ENCODE results near the gene CYP4F8.

Gene CYP4F8

GRCh38 chr19:15639596-15639995 lies 24.6 kb downstream of the CYP4F8 start:
- Histone ChIP-seq H3K27me3 (ENCODE audit: low read length) (no peaks in the 10 kb centered on the region), H3K79me2 (ENCODE audit: insufficient read depth, low read length) (no peaks in the 10 kb centered on the region), H3K9ac (ENCODE audit: low read length) (no peak overlapping the region), H3F3A (ENCODE audit: insufficient read depth) (no peaks in the 10 kb centered on the region), H3K27ac (ENCODE audit: low read depth, low read length) (no peak overlapping the region), H3K4me3 (ENCODE audit: insufficient read depth, low read length, poor library complexity, severe bottlenecking) (no peak overlapping the region), H3K9me2 (replicated peaks; ENCODE audit: insufficient read depth, low read length) (no peaks in the 10 kb centered on the region), H4K20me1 (ENCODE audit: low read depth, low read length) (no peaks in the 10 kb centered on the region), H3K36me3 (ENCODE audit: low read length) (no peaks in the 10 kb centered on the region), H2AFZ (ENCODE audit: low read depth, low read length, severe bottlenecking) (no peak overlapping the region), H3K4me2 (ENCODE audit: low read depth, low read length, poor library complexity, severe bottlenecking) (no peak overlapping the region), H3K9me3 (ENCODE audit: insufficient read depth, low read length) (no peaks in the 10 kb centered on the region)
- no peak for TF ChIP-seq EZH2phosphoT487 (conservative IDR thresholded peaks at IDR 0.05; ENCODE audit: low read length)

GRCh38 chr19:15640294-15640903 lies 25.4 kb downstream of the CYP4F8 start, which contains the start of gene CYP4F3:
TSS of gene CYP4F3 (plus strand) at chr19:15640897. CDS start at chr19:15641416, 519 bp downstream.
- Histone ChIP-seq H3K9ac (ENCODE audit: low read length) (no peak within 1 kb of the TSS), H3K4me3 (ENCODE audit: insufficient read depth, low read length, poor library complexity, severe bottlenecking) (no peak within 1 kb of the TSS)

GRCh38 chr19:15640904-15641597 lies 26.0 kb downstream of the CYP4F8 start:
- Histone ChIP-seq H3K27me3 (ENCODE audit: low read length) (no peaks in the 10 kb centered on the region), H3K9me2 (replicated peaks; ENCODE audit: insufficient read depth, low read length) (no peaks in the 10 kb centered on the region), H3K9ac (ENCODE audit: low read length) (no peak overlapping the region), H3K9me3 (ENCODE audit: insufficient read depth, low read length) (no peaks in the 10 kb centered on the region), H3K36me3 (ENCODE audit: low read length) (no peaks in the 10 kb centered on the region), H3K27ac (ENCODE audit: low read depth, low read length) (no peak overlapping the region), H2AFZ (ENCODE audit: low read depth, low read length, severe bottlenecking) (no peak overlapping the region), H3F3A (ENCODE audit: insufficient read depth) (no peaks in the 10 kb centered on the region), H3K4me2 (ENCODE audit: low read depth, low read length, poor library complexity, severe bottlenecking) (no peak overlapping the region), H4K20me1 (ENCODE audit: low read depth, low read length) (no peaks in the 10 kb centered on the region), H3K79me2 (ENCODE audit: insufficient read depth, low read length) (no peaks in the 10 kb centered on the region), H3K4me3 (ENCODE audit: insufficient read depth, low read length, poor library complexity, severe bottlenecking) (no peak overlapping the region)
- TF ChIP-seq CTCF (IDR thresholded peaks at IDR 0.05; ENCODE audit: insufficient read depth, low read length, poor library complexity, severe bottlenecking) (no peak), EZH2phosphoT487 (conservative IDR thresholded peaks at IDR 0.05; ENCODE audit: low read length) (no peak)

More at GRCh38 chr19:15640294-15640903, 25.4 kb downstream of the CYP4F8 start, which contains the start of gene CYP4F3:
- no peak for TF ChIP-seq EZH2phosphoT487 (conservative IDR thresholded peaks at IDR 0.05; ENCODE audit: low read length)
- Histone ChIP-seq H3K9me3 (ENCODE audit: insufficient read depth, low read length) (no peaks in the 10 kb centered on the region), H3K9me2 (replicated peaks; ENCODE audit: insufficient read depth, low read length) (no peaks in the 10 kb centered on the region), H3F3A (ENCODE audit: insufficient read depth) (no peaks in the 10 kb centered on the region), H3K36me3 (ENCODE audit: low read length) (no peaks in the 10 kb centered on the region), H3K27me3 (ENCODE audit: low read length) (no peaks in the 10 kb centered on the region), H4K20me1 (ENCODE audit: low read depth, low read length) (no peaks in the 10 kb centered on the region), H3K4me2 (ENCODE audit: low read depth, low read length, poor library complexity, severe bottlenecking) (no peak within 1 kb of the TSS), H3K27ac (ENCODE audit: low read depth, low read length) (no peak within 1 kb of the TSS), H3K79me2 (ENCODE audit: insufficient read depth, low read length) (no peaks in the 10 kb centered on the region), H2AFZ (ENCODE audit: low read depth, low read length, severe bottlenecking) (no peak within 1 kb of the TSS)

GRCh38 chr19:15641901-15642491 lies 27.0 kb downstream of the CYP4F8 start:
- Histone ChIP-seq H3K27me3 (ENCODE audit: low read length) (no peaks in the 10 kb centered on the region), H3K9ac (ENCODE audit: low read length) (no peak overlapping the region), H3K4me2 (ENCODE audit: low read depth, low read length, poor library complexity, severe bottlenecking) (no peak overlapping the region), H4K20me1 (ENCODE audit: low read depth, low read length) (no peaks in the 10 kb centered on the region), H2AFZ (ENCODE audit: low read depth, low read length, severe bottlenecking) (no peak overlapping the region), H3K36me3 (ENCODE audit: low read length) (no peaks in the 10 kb centered on the region), H3K79me2 (ENCODE audit: insufficient read depth, low read length) (no peaks in the 10 kb centered on the region), H3K27ac (ENCODE audit: low read depth, low read length) (no peak overlapping the region), H3K9me3 (ENCODE audit: insufficient read depth, low read length) (no peaks in the 10 kb centered on the region), H3F3A (ENCODE audit: insufficient read depth) (no peaks in the 10 kb centered on the region), H3K4me3 (ENCODE audit: insufficient read depth, low read length, poor library complexity, severe bottlenecking) (no peak overlapping the region), H3K9me2 (replicated peaks; ENCODE audit: insufficient read depth, low read length) (no peaks in the 10 kb centered on the region)
- TF ChIP-seq EZH2phosphoT487 (conservative IDR thresholded peaks at IDR 0.05; ENCODE audit: low read length) = no peak
- no peak for TF ChIP-seq CTCF (IDR thresholded peaks at IDR 0.05; ENCODE audit: insufficient read depth, low read length, poor library complexity, severe bottlenecking)
